DMS 273 (cell line): ENCODE results near the gene TCF3.

Experiments
- DNase-seq: peaks from one replicate; lab custom pipeline; 2025; ENCODE audit not compliant: unreplicated experiment; lab: John Stamatoyannopoulos, UW

TCF3 gene

DNA sequence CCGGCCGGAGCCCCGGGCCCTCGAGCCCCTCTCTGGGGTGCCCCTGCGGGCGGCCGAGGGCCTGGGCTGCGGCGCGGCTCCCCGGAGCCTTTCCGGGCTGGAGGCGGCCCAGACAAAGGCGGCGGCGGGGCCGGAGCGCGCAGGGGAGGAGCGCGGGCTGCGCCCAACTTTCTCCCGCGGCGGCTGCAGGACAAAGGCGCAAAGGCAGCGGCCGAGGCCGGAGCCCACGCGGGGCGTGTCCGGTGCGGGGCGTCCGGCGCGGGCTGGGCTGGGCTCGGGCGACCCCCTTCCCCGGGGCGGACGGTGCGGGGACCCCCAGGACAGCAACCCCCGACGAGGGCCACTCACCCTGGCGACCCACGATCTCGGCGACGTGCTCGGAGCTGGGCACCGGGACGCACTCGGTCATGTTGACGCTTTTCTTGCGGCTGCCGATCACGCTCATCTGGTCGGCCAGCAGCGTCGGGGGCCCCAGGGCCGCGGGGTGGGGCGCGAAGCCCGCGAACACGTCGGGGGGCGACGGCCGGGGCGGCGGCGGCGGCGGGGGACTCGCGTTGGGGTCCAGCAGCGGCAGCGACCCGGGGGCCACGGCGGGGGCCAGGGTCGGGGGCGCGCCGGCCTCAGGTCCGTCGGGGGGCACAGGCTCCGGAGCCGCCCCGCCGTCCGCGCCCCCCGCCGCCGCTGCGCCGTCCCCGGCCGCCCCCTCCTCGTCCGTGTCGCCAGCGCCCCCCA is 85.1 kb downstream of the TCF3 start:
- DNase-seq, result peak; percentile 56

DNA sequence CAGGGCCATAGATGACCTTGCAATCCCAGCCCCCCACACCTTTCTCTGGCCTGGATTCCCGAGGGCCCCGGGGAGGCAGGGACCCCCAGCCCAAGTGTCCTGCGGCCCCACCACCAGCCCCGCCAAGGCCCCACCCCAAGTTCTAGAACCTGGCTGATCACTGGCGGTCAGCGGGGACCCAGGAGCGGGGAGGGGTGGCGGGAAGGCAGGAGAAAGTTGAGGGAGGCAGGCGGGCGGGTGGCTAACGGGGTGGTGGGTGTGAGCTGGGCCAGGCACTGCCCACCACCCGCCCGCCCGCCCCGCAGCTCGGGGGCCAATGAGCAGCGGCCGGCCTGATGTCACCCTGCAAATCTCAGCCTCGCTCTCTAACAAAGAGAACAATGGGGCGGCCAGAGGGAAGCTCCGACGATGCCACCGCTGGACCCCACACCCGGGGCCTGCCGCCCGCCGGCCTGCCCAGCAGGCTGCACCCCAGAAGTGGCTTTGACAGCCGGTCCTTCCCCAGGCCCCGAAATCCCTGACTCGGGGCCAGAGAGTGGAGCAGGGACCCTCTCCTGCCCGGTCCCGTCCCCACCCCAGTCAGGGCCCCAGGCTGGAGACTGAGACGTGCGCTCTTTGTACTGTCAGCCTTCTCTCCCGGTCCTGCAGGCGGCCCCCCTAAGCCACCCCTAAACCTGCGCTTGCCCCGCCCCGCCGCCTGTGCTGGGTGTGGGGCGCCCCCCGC is 85.9 kb downstream of the TCF3 start:
- peak; percentile 53 for DNase-seq

DNA sequence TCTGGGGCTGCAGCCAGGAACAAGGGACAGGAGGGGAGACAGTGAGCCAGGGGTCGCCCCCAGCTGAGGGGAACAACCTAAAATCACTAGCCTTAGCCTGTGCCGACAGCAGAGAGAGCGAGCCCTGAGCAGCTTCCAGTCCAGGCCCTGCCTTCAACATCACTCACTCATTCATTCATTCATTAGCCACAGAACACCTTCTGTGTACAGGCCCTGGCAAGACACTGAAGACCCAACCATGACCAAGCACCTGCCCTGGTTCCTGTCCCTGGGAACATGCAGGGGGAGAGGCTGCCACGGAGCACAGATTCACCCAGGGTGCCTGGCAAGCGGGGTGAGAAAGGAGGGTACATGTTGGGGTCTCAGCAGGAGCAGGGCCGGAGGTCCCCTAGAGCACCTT is 89.2 kb downstream of the TCF3 start:
- DNase-seq, result no peak

DNA sequence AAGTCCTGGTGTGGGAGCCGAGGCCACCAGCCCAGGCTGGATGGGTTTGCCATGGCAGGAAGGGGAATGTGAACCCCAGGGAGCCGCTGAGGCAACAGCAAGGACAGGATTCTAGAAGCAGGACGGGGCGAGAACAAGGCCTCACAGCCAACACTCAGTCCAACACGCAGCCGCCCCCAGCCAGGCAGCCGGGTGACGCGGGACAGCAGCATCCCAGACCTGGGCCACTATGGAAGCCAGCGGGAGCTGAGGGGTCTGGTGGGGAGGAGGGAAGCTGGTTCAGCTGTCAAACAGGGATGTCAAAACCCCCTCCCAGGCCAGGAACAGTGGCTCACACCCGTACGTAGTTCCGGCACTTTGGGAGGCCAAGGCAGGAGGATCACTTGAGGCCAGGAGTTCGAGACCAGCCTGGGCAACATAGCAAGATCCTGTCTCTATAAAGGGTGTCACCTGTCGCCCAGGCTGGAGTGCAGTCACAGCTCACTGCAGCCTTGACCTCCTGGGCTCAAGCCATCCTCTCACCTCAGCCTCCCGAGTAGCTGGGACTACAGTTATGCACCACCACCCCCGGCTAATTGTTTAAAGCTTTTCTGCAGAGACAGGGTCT is 91.1 kb downstream of the TCF3 start:
- no peak for DNase-seq

DNA sequence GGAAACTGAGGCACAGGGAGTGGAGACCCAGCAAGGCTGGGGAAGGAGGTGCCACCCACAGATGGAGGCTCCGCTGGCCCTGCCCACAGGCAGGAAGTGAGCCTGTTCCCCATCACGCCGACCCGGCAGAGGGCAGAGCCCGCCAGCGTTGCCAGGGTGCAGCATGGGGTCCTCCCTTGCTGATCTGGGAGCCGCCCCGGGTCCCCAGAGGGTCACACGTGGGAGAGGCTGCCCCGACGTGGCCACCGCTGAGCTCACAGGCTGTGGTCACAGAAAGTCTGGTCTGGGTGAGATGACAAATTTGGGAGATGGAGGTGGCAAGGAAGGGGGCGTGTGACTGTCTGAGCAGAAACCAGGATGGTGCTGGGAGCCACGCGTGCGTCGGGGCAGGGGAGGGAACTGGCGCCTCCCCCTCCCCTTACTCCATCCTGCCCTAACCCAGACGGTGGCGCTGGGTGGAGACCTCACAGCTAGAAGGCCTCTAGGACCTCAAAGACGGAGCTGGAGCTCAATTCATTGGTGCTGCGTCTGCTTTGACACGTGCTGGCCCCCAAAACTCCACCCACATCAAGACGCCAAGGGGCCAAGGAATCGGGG is 92.0 kb downstream of the TCF3 start:
- DNase-seq, result no peak
